HG03460 (cell line): ENCODE results near the gene SSH2.

ENCODE experiments used
- ATAC-seq: cut with Tn5 transposase; IDR thresholded peaks from one replicate; pipeline ENCODE4 v1.9.1; 2021; ENCODE audit not compliant: unreplicated experiment

The SSH2 gene

DNA sequence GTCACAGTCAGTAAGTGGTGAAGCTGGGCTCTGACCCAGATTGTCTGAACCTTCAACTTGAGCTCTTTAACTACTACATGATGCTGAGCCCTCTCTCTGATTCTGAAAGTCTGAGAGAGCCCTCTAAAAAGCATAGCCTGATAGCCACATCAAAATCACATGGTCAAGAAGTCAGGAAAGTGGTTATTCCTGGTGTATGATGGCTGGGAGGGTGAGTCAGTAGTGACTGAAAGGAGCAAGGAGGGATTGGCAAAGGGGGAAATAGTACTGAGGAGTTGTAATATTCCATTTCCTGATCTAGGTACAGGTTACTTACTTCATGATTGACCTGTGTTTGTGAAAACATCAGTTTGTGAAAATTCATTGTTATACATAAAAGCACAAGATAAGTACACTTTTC is 89.1 kb downstream of the SSH2 start:
- no peak for ATAC-seq

DNA sequence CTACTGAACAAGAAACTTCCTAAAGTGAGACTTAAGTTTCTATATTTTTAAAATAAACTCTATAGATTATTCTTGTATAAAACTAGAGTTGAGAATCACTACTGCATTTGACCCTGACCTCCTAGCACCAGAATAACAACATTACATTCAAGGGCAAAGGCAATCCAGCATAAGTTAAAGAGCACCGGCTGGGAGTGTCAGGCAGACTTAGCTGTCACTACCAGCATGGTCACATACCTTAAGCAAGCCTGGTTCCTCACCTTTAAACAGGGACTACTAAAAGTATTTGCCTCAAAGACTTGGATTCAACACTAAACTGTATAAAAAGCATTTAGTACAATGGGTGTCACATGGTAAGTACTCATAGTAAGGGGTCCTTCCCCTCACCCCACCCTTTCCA is 90.4 kb downstream of the SSH2 start:
- no peak for ATAC-seq

DNA sequence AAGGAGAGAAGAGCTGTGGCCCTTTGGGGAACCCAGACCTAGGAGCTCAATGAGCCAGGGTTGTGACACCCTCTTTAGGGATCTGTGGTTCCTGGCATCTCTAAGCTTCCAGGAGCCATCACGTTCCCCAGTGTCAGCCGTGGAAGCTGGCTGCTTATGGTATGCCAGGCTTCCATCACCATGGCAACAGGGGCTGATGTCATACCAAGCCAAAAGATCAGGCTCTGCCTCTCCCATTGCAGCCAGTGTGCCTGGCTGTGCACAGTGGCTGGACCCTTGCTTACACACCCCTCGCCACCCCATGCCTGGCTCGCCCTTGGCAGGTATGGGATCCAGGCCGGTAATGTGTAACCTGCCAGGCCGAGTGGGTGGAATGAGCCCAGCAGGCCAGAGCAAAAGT is 91.1 kb downstream of the SSH2 start:
- no peak for ATAC-seq

DNA sequence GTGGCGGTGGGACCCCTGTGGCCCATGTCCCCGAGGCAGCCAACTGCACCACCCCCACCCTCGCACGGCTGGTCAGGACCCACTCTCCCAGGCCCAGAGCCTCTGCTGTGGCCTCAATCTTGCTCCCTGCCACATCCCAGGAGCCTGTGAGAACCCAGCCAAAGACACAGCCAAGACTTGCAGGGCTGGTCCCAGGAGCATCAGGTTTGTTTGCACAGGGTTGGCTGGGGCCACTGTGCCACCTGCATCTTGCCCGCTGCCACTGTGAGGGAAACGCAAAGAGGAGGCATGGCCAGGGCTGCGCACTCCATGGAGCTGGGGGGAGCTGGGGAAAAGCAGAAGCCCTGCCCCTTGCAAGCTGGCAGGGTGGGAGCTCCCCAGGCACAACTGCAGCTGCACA is 92.5 kb downstream of the SSH2 start:
- ATAC-seq, result no peak

DNA sequence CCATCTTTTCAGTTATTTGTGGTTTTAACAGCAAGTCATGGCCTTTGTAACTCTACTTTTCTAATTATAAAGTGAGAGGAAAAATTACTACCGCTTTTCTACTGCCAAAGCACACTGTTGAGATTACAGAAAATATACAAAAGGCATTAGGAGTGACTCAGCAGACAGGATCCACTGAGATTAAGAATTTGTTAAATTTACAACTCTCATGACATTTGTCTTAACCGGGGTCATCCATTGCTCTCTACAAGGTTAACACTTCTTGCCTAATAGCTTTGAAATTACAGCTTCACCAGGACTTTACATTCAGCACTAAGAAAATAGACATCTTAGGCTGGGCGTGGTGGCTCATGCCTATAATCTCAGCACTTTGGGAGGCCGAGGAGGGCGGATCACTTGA is 93.4 kb downstream of the SSH2 start:
- no peak for ATAC-seq

DNA sequence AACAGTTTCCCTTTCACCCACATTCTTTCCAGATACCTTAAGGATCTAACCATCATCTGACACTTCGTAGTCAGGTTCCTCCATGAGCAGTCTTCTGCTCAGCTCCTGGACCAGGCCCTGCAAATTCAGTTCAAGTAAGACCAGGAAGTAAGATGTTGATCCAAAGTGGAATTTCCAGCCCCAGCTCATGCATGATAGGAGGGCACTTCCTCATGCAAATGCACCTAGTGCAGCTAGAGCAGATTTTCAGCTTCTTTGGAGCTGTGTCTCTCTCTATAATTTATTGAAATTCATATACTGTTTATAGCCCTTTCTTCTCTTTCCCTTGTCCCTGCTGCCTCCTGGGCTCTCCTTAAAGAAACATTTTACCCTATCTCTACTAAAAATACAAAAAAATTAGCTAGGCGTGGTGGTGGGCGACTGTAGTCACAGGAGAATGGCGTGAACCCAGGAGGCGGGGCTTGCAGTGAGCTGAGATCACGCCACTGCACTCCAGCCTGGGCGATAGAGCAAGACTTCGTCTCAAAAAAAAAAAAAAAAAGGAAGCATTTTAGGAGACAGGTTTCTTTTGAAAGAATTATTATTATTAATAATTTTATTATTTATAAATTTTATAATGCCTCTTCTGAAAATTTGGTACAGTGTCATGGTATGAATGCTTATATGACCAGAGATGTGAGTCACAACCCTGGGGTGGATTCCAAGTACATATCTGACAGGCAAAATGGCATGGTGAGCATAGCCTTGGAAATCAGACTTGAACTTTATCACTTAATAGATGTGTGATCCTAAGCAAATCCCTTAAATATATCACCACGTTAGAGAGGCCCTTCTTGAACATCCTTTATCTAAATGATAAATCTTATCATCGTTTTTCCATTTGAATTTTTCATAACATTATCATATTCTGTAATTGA is 94.3 kb downstream of the SSH2 start:
- no peak for ATAC-seq

DNA sequence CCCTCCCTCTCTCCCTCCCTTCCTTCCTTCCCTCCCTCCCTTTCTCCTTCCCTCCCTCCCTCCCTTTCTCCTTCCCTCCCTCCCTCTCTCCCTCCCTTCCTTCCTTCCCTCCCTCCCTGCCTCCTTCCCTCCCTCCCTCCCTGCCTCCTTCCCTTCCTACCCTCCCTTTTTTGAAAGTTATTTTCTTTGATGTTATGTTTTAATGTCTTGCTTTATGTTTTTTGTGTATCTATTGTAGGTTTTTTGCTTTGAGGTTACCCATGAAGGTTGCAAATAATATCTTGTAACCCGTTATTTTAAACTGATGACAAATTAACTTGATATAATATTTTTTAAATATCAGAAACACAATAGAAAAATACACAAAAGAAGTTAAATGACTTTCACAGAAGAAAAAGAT is 96.2 kb downstream of the SSH2 start:
- ATAC-seq, result no peak

DNA sequence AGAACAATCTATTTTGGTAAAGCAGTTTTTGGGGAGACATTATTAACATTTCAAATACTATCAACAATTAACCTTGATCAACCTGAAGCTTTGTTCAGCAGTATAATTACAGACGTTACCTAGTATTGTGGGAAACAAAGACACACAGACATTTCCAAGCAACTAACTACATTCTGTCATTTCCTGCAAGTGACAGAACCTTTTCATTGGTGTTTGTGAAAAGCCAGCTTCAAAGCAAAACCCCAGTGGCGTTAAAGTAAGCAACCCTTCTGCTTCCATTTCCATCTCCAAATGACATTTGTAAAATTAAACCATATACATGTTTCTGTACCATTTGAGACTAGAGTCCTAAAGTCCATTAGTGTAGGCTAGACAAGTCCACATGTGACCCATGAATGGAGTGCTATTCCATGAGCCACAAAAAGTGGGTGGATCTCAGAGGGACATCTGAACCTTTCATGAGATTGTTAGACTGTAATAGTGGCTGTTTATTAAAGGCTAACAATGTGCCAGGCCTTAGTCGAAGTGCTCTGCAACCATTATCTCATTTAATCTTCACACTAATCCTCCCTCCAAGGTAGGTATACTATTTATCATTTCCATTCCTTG is 101.2 kb downstream of the SSH2 start:
- ATAC-seq, result no peak

DNA sequence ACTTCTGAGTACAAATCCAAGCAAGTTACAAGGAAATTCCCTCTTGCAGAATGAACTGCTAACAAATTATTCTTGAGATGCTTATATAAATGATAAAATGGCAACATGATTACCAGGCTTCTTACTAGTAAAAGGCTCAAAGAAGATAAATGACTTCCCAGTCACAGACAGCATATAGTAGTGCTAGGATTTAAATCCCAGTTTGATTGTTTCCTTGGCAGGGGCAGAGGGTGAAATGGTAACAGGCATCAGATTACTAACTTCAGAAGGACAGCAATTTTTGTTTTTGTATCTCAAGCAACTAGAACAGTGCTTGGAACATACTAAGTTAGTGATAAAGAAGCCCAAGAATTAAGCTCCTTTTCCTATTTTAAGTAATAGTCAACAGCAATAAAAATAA is 102.8 kb downstream of the SSH2 start:
- no peak for ATAC-seq

DNA sequence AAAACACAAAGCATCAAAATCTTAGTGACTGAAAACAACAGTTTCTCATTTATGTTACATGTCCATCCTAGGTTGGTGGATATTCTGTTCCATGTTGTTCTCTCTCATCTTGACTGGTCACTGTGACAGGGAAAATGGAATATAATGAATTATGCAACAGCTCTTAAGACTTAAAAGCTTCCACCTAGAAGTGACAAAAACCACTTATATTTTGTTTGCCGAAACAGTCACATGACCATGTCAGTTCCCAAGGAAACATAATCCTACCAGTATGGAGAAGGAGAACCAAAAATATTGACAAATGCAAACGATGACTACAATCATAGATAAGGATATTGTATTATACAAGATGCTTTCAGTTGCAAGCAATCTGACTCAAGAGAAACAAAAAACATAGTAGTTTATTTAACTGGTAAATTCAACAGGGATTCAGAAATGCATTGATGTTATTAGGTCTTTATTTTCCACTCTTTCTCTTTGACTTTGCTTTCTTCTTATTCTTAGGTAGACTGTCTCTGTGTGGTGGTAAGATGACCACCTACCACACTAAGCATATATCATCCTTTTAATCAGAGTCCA is 103.8 kb downstream of the SSH2 start:
- ATAC-seq, result no peak

DNA sequence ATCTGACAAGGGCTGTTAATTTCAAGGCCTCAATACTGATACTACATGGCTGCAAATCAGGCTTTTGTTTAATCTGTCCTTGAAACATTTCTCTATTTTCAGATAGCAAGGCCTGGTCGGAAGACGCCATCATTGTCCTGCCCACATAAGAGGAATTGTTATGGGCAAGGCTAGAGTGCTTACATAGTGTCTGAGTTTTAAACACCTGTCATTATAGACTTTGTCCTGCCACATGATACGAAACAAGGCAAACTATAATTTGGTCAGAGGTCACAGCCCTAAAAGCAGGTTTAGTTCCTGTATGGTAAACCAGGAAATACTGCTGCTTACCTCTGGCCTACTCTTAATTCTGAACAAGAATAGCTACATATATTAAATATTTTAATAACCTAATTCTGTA is 104.4 kb downstream of the SSH2 start:
- ATAC-seq, result no peak

DNA sequence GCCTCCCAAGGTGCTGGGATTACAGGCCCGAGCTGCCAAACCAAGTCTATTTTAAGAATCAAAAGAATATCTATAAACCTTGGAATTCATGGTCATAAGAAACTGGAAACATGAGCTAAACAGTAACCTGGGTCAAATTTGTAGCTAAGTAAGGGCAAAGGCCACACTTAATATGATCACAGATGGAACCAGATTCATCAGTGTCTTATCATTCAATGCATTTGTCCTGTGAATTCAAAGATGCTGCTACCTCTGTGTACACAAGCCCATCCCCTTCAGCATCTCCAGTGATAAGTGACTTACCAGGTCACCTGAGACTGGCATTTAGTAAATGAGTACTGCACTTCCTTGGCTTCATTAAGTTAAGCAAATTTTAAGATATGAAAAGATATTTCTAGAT is 108.1 kb downstream of the SSH2 start:
- ATAC-seq, result no peak

DNA sequence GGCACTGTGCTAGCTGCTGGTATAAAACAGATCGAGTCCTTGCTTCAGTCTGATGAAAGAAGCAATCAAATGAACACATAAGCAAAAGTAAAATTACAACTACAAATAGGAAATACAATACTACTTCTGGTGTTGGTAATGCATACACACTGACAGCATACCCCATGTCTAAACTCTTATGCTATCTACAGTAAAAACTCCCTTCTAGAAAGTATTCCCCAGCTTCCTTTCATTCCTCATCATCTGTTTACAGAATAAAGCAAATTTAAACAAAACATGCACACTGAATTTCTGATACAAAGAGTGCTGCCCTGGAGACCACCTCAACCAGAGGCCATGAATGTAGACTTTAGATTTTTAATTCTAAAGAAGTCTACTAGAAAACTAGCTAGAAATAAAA is 109.6 kb downstream of the SSH2 start:
- ATAC-seq, result no peak

DNA sequence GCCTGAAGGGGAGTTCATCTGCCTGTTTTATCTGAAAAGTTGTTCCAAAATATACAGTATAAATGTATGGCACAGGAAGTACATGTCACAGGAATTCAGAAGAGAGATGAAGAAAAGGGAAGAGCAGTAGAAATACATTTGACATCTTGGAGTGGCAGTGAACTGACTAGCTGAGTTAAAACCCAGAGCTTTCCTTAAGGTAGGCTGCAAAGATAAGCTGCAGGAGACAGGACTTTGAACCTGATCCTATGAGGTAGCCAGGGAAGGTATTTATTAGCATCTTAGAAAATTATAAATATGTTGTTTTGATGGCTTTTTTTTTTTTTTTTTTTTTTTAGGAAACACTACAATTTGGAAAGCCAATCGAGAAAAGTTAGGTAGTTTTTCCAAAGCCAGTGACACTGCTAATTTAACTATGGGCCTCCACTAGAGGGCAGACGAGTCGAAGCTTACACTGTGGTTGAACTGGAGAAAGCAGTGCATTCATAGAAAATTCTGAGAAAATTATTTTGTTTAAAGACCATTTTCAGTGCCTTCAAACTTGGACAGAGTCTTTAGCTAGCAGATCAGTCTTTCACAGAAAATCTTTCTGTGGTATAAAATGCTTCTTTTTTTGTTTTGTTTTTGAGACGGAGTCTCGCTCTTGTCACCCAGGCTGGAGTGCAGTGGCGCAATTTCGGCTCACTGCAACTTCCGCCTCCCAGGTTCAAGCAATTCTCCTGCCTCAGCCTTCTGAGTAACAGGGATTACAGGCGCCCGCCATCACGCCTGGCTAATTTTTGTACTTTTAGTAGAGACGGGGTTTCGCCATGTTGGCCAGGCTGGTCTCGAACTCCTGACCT is 122.3 kb downstream of the SSH2 start:
- ATAC-seq, result no peak

DNA sequence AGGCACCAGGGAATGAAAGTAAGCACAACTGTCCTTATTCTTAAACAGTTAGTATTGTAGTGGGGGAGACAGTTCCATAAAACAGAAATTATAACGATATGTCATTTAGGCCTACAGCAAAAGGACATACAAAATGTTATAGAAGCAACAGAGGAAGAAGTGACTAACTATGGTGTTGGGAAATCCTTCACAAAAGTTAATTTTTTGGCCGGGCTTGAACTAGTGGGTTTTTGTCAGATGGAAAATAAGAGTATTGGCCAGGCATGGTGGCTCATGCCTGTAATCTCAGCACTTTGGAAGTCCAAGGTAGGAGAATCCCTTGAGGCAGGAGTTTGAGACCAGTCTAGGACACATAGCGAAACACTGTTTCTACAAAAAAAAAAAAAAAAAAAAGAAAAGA is 127.8 kb downstream of the SSH2 start:
- no peak for ATAC-seq

DNA sequence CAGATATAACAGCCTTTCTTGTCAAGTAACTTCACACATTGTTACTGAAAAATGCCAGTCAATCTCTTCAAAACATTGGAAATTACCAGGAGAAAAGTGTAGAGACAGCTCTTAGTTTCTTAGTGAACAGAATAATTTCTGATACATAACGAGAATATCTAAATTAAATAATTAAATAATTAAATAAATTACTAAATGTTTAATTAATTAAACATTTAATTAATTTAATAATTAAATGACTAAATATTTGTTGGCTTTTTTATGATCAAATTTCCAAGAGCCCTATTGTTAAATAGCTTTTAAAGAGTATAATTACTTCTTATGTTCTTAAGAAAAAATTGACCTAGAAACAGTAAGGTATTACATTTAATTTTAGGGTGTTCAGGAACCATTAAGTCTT is 129.6 kb downstream of the SSH2 start:
- no peak for ATAC-seq

DNA sequence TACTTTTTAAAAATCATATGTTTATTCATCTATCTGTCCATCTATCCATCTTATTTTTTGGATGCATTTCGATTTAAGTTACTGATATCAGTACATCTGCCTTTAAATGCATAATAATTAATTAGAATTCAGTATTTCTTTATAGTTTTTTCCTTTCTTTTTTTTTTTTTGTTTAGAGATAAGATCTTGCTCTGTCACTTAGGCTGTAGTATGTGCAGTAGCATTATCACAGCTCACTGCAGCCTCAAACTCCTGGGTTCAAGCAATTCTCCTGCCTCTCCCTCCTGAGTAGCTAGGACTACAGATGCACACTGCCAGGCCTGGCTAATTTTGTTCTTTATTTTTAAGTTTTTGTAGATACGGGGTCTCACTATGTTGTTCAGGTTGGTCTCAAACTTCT is 133.4 kb downstream of the SSH2 start:
- no peak for ATAC-seq

DNA sequence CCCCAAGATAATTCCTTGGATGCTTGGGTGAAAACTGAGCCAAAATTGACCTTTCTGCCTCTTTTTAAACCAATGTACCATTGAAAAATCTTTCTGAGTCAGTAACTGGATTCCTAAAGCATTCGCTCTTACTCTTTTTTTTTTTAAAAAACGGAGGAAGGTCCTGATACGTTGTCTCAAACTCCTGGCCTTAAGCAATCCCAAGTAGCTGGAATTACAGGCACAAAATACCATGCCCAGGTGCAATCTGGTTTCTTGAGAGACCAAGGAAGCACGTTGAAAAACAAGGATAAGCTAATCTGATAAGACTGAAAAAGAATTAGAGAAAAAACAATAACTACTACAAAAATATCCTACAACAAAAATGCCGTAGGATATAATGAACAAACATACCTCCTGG is 136.5 kb downstream of the SSH2 start:
- ATAC-seq, result no peak

DNA sequence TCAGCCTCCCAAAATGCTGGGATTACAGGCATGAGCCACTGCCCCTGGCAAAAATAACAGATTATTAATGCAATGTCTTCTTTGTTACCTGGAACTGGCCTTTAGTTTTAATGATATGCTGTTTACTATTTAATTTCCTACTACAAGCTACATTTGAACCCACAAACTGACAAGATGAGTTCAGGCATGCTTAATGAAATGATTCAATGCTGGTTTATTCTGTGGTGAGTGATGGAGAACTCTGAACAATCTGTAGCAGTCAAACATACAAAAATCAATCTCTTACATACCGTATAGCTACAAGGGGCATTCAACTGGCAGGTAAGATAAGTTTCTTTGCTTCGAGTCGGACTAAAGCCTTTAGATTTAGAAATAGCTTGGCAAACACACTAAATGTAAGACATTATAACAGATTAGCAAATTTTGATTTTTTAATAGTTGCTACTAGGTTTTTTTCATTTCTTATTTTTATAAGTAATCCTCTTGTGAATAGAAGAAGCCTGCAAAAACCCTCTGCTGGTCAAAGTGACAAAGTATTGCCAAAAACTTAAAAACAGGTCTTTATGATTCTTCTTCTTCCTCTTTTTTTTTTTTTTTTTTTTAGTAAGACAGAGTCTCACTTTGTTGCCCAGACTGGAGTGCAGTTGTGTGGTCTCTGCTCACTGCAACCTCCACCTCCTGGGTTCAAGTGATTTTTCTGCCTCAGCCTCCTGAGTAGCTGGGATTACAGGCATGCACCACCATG is 138.5 kb downstream of the SSH2 start:
- no peak for ATAC-seq

DNA sequence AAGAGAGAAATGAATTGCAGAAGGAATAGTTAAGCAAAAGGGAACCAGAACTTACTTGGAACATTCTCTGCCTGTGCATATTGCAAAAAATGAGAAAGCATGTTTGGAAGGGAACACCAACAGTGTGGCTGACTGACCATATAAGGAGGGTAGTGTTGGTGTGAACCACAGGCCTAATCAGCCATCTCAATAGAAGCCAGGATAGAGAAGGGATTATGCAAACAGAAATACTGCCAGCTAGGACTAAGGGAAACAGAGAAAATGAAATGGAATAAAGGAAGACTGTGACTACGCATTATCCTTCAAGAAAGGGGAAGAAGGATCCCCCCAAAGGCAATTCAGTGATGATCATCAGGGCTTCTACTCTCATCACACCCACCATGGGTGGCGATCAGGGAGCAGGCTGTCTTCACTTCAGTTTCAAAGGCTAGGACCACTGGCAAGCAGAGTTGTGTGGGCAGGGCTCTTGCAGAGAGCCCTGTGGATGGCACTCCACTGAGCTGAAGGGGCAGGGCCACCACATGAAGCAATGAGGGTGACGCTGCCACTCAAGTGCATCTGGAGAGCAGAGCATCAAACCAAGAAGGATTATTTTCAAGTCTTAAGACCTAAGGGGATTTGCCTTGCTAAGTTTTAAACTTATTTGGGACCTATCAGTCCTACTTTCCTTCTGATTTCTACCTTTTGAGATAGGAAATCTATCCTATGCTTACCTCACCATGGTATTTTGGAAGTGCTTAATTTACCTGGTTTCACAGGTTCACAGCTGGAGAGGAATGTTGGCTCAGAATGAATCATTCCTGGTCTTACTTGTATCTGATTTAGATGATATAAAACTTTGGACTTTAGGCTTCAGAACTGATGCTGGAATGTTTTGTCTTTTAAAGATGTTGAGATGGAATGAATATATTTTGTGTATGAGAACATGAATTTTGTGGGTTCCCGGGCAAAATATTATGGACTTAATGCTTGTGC is 140.5 kb downstream of the SSH2 start:
- ATAC-seq, result no peak
